ENCODE data around the gene SH3BP5.

- TF ChIP-seq, protein P1, sequence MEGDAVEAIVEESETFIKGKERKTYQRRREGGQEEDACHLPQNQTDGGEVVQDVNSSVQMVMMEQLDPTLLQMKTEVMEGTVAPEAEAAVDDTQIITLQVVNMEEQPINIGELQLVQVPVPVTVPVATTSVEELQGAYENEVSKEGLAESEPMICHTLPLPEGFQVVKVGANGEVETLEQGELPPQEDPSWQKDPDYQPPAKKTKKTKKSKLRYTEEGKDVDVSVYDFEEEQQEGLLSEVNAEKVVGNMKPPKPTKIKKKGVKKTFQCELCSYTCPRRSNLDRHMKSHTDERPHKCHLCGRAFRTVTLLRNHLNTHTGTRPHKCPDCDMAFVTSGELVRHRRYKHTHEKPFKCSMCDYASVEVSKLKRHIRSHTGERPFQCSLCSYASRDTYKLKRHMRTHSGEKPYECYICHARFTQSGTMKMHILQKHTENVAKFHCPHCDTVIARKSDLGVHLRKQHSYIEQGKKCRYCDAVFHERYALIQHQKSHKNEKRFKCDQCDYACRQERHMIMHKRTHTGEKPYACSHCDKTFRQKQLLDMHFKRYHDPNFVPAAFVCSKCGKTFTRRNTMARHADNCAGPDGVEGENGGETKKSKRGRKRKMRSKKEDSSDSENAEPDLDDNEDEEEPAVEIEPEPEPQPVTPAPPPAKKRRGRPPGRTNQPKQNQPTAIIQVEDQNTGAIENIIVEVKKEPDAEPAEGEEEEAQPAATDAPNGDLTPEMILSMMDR (IDR thresholded peaks at IDR 0.05) = no peak
- no peak for TF ChIP-seq EP300 (IDR thresholded peaks at IDR 0.05)
Observed at GRCh38 chr3:15331606-15332404, 581 bp downstream of the SH3BP5 start.
